ENCODE measurements around the gene XXYLT1.

GRCh38 chr3:195178124-195178910, 92.6 kb downstream of the XXYLT1 start:
- no peak for TF ChIP-seq CTCF (IDR thresholded peaks at IDR 0.05)
- no peak for TF ChIP-seq POLR2A (IDR thresholded peaks at IDR 0.05)

All from vagina (tissue), 2 donors.